GM10266 (cell line): ENCODE measurements around the gene CCDC14.

Experiments
- DNase-seq: peaks from one replicate; pipeline ENCODE4 v3.0.0; 2012; ENCODE audit errors: extremely low spot score
- CTCF ChIP-seq: IDR thresholded peaks from 2 replicates; pipeline ENCODE4 v1.5.1; 2012; ENCODE audit warnings: mild to moderate bottlenecking, low read depth; ENCODE audit not compliant: control insufficient read depth, insufficient read depth; ENCODE audit errors: missing control alignments

The CCDC14 gene

GRCh38 chr3:123961508-123961856 is 453 bp upstream of the CCDC14 start:
- DNase-seq = no peak
- TF ChIP-seq CTCF = no peak

- DNase-seq = no peak
- TF ChIP-seq CTCF = no peak
These were observed 7.3 kb downstream of the CCDC14 start for GRCh38 chr3:123953735-123954134.

GRCh38 chr3:123952844-123953520 is 8.0 kb downstream of the CCDC14 start:
- TF ChIP-seq CTCF = no peak

GRCh38 chr3:123951522-123952447 is 9.2 kb downstream of the CCDC14 start:
- TF ChIP-seq CTCF = no peak

More at GRCh38 chr3:123952844-123953520, 8.0 kb downstream of the CCDC14 start:
- DNase-seq = no peak

GRCh38 chr3:123949641-123950040 is 11.4 kb downstream of the CCDC14 start:
- no peak for TF ChIP-seq CTCF
- DNase-seq = no peak

More at GRCh38 chr3:123951522-123952447, 9.2 kb downstream of the CCDC14 start:
- DNase-seq = no peak

- no peak for TF ChIP-seq CTCF
- DNase-seq = no peak
These were observed 12.6 kb downstream of the CCDC14 start for GRCh38 chr3:123948449-123948848.

- TF ChIP-seq CTCF = no peak
- DNase-seq = no peak
These were observed 13.5 kb downstream of the CCDC14 start for GRCh38 chr3:123947482-123947881.
